ENCODE measurements around the gene PRKG2.

Gene PRKG2

GRCh38 chr4:81211956-81212355 lies 3.1 kb downstream of the PRKG2 start:
- DNase-seq (ENCODE audit: low spot score) (no peak), ATAC-seq (ENCODE audit: low read depth) (no peak)
- TF ChIP-seq CTCF (IDR thresholded peaks at IDR 0.05; ENCODE audit: poor library complexity, severe bottlenecking) = no peak
- Histone ChIP-seq H3K27ac (ENCODE audit: poor library complexity, severe bottlenecking) (no peak overlapping the region), H3K9me3 (ENCODE audit: severe bottlenecking) (no peaks in the 10 kb centered on the region), H3K4me1 (ENCODE audit: insufficient read depth, poor library complexity, severe bottlenecking) (peaks cover 9% of the 10 kb centered on the region), H3K27me3 (ENCODE audit: insufficient read depth, poor library complexity, severe bottlenecking) (peaks cover 22% of the 10 kb centered on the region), H3K36me3 (ENCODE audit: low read depth) (no peaks in the 10 kb centered on the region), H3K4me3 (ENCODE audit: severe bottlenecking) (no peak overlapping the region)

- Histone ChIP-seq H3K27me3 (ENCODE audit: insufficient read depth, poor library complexity, severe bottlenecking) (peaks cover 2% of the 10 kb centered on the region), H3K4me1 (ENCODE audit: insufficient read depth, poor library complexity, severe bottlenecking) (peaks cover 9% of the 10 kb centered on the region), H3K4me3 (ENCODE audit: severe bottlenecking) (no peak overlapping the region), H3K9me3 (ENCODE audit: severe bottlenecking) (no peaks in the 10 kb centered on the region), H3K36me3 (ENCODE audit: low read depth) (no peaks in the 10 kb centered on the region), H3K27ac (ENCODE audit: poor library complexity, severe bottlenecking) (peak overlapping the region; percentile 38)
- no peak for TF ChIP-seq CTCF (IDR thresholded peaks at IDR 0.05; ENCODE audit: poor library complexity, severe bottlenecking)
- ATAC-seq (ENCODE audit: low read depth) = peak; percentile 98
- DNase-seq (ENCODE audit: low spot score) = no peak
These were observed 7.2 kb downstream of the PRKG2 start for GRCh38 chr4:81207828-81208227.

- Histone ChIP-seq H3K9me3 (ENCODE audit: severe bottlenecking) (no peaks in the 10 kb centered on the region), H3K27me3 (ENCODE audit: insufficient read depth, poor library complexity, severe bottlenecking) (no peaks in the 10 kb centered on the region), H3K4me1 (ENCODE audit: insufficient read depth, poor library complexity, severe bottlenecking) (peaks cover 9% of the 10 kb centered on the region), H3K27ac (ENCODE audit: poor library complexity, severe bottlenecking) (no peak overlapping the region), H3K4me3 (ENCODE audit: severe bottlenecking) (no peak overlapping the region), H3K36me3 (ENCODE audit: low read depth) (no peaks in the 10 kb centered on the region)
- ATAC-seq (ENCODE audit: low read depth) (no peak), DNase-seq (ENCODE audit: low spot score) (no peak)
- no peak for TF ChIP-seq CTCF (IDR thresholded peaks at IDR 0.05; ENCODE audit: poor library complexity, severe bottlenecking)
These were observed 9.7 kb downstream of the PRKG2 start for GRCh38 chr4:81205302-81205701.

GRCh38 chr4:81204571-81204970 lies 10.5 kb downstream of the PRKG2 start:
- DNase-seq (ENCODE audit: low spot score) = no peak
- no peak for ATAC-seq (ENCODE audit: low read depth)
- no peak overlapping the region for H3K4me3 ChIP-seq (ENCODE audit: severe bottlenecking)
- no peaks in the 10 kb centered on the region for H3K27me3 ChIP-seq (ENCODE audit: insufficient read depth, poor library complexity, severe bottlenecking)
- TF ChIP-seq CTCF (IDR thresholded peaks at IDR 0.05; ENCODE audit: poor library complexity, severe bottlenecking) = no peak
- H3K9me3 ChIP-seq (ENCODE audit: severe bottlenecking) = no peaks in the 10 kb centered on the region
- H3K4me1 ChIP-seq (ENCODE audit: insufficient read depth, poor library complexity, severe bottlenecking) = peaks cover 9% of the 10 kb centered on the region
- no peaks in the 10 kb centered on the region for H3K36me3 ChIP-seq (ENCODE audit: low read depth)
- H3K27ac ChIP-seq (ENCODE audit: poor library complexity, severe bottlenecking) = no peak overlapping the region

- H3K9me3 ChIP-seq (ENCODE audit: severe bottlenecking) = no peaks in the 10 kb centered on the region
- H3K4me1 ChIP-seq (ENCODE audit: insufficient read depth, poor library complexity, severe bottlenecking) = peaks cover 7% of the 10 kb centered on the region
- no peaks in the 10 kb centered on the region for H3K27me3 ChIP-seq (ENCODE audit: insufficient read depth, poor library complexity, severe bottlenecking)
- no peak overlapping the region for H3K27ac ChIP-seq (ENCODE audit: poor library complexity, severe bottlenecking)
- no peak for ATAC-seq (ENCODE audit: low read depth)
- no peaks in the 10 kb centered on the region for H3K36me3 ChIP-seq (ENCODE audit: low read depth)
- no peak for DNase-seq (ENCODE audit: low spot score)
- no peak overlapping the region for H3K4me3 ChIP-seq (ENCODE audit: severe bottlenecking)
- no peak for TF ChIP-seq CTCF (IDR thresholded peaks at IDR 0.05; ENCODE audit: poor library complexity, severe bottlenecking)
These were observed 15.2 kb downstream of the PRKG2 start for GRCh38 chr4:81199831-81200230.
